ENCODE data around the gene NCDN.

GRCh38 chr1:35558374-35559316, 1.0 kb downstream of the NCDN start:
- TF ChIP-seq, protein P1, sequence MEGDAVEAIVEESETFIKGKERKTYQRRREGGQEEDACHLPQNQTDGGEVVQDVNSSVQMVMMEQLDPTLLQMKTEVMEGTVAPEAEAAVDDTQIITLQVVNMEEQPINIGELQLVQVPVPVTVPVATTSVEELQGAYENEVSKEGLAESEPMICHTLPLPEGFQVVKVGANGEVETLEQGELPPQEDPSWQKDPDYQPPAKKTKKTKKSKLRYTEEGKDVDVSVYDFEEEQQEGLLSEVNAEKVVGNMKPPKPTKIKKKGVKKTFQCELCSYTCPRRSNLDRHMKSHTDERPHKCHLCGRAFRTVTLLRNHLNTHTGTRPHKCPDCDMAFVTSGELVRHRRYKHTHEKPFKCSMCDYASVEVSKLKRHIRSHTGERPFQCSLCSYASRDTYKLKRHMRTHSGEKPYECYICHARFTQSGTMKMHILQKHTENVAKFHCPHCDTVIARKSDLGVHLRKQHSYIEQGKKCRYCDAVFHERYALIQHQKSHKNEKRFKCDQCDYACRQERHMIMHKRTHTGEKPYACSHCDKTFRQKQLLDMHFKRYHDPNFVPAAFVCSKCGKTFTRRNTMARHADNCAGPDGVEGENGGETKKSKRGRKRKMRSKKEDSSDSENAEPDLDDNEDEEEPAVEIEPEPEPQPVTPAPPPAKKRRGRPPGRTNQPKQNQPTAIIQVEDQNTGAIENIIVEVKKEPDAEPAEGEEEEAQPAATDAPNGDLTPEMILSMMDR (IDR thresholded peaks at IDR 0.05): no peak
- no peak for TF ChIP-seq POLR2A (IDR thresholded peaks at IDR 0.05)
